HPDE6-E6E7 (cell line): ENCODE measurements around the gene RIC3.

Source experiments
- DNase-seq: peaks from one replicate; pipeline ENCODE4 v3.0.0; 2011; ENCODE audit warnings: missing footprints; ENCODE audit errors: extremely low spot score

RIC3 gene

GRCh38 chr11:8168485-8169257 is at the start of gene RIC3:
Gene RIC3 (minus strand): TSS chr11:8169025. CDS start chr11:8168989, 36 bp downstream.
- no peak for DNase-seq

- no peak for DNase-seq
These were observed 49.6 kb upstream of the RIC3 start for GRCh38 chr11:8218409-8218808.

GRCh38 chr11:8217926-8218325 is 49.1 kb upstream of the RIC3 start:
- no peak for DNase-seq

- DNase-seq, result no peak
These were observed 48.3 kb upstream of the RIC3 start for GRCh38 chr11:8217136-8217535.

GRCh38 chr11:8213376-8213775 is 44.6 kb upstream of the RIC3 start:
- no peak for DNase-seq

GRCh38 chr11:8209208-8209807 is 40.5 kb upstream of the RIC3 start:
- no peak for DNase-seq

- DNase-seq, result no peak
These were observed 38.5 kb upstream of the RIC3 start for GRCh38 chr11:8207080-8208000.

- no peak for DNase-seq
These were observed 37.6 kb upstream of the RIC3 start for GRCh38 chr11:8206251-8207079.

- no peak for DNase-seq
These were observed 36.7 kb upstream of the RIC3 start for GRCh38 chr11:8205566-8205965.

GRCh38 chr11:8204596-8204995 is 35.8 kb upstream of the RIC3 start:
- DNase-seq, result no peak

- DNase-seq, result no peak
These were observed 35.2 kb upstream of the RIC3 start for GRCh38 chr11:8204025-8204424.

- DNase-seq, result no peak
These were observed 34.5 kb upstream of the RIC3 start for GRCh38 chr11:8203414-8203715.

- DNase-seq, result no peak
These were observed 33.9 kb upstream of the RIC3 start for GRCh38 chr11:8202516-8203413.

- no peak for DNase-seq
These were observed 33.0 kb upstream of the RIC3 start for GRCh38 chr11:8201644-8202365.

GRCh38 chr11:8199676-8200075 is 30.9 kb upstream of the RIC3 start:
- DNase-seq, result no peak

- no peak for DNase-seq
These were observed 27.9 kb upstream of the RIC3 start for GRCh38 chr11:8196749-8197148.

GRCh38 chr11:8194956-8195355 is 26.1 kb upstream of the RIC3 start:
- DNase-seq, result no peak

- DNase-seq, result no peak
These were observed 24.0 kb upstream of the RIC3 start for GRCh38 chr11:8192896-8193209.

GRCh38 chr11:8192016-8192895 is 23.4 kb upstream of the RIC3 start:
- DNase-seq, result peak; percentile 52
